Measurements from ENCODE around the gene TSC2.

TSC2 gene

DNA sequence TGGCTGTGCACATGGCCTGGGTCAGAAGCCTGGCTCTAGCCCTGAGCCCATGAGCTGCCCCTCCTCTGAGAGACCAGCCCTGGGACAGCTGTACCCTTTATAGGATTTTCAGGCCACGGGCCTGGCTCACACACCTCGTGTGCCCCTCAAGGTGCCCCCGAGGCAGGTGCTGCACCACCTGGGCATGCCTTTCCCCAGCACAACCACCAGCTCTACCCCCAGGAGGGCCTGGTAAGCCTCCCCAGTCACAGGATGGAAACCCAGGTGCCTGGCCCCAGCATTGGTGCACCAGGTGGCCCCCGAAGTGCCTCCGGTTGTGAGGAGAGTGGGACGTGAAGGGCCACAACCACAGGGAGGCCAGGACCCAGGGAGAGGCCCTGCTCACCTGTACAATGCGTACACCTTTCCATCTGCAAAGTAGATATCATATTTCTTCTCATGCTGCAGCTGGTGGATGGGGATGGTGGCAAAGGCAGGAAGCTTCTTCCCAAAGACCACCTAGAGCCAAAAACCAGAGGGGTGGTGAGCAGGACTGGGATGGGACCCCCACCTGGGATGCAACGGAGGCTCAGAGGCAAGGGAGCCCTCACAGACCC is 44.5 kb upstream of the TSC2 start:
- H3K9me3 ChIP-seq (replicated peaks in 1 of 11): no peaks in the 10 kb centered on the region
- peak overlapping the region in 1 of 11 experiments; percentile 22; a peak in 2 of 22 replicates for H3K27ac ChIP-seq
- no peaks in the 10 kb centered on the region for H3K27me3 ChIP-seq
- TF ChIP-seq Cebpa-rat (IDR thresholded peaks at IDR 0.05): no peak
- peaks cover 52 to 91% (median 74%) of the 10 kb centered on the region in 11 experiments for H3K36me3 ChIP-seq
- no peak overlapping the region for H3K4me3 ChIP-seq
- H3K9ac ChIP-seq: peak overlapping the region in 7 of 11 experiments; percentile 5 to 45 (median 33); a peak in 5 of 22 replicates
- peaks cover 58 to 100% (median 96%) of the 10 kb centered on the region in 11 experiments for H4K20me1 ChIP-seq
- H3K4me2 ChIP-seq: peak overlapping the region in 2 of 11 experiments; percentile 16 to 97; a peak in 1 of 22 replicates
- peaks cover 45 to 52% (median 49%) of the 10 kb centered on the region in 10 experiments for H3K4me1 ChIP-seq

DNA sequence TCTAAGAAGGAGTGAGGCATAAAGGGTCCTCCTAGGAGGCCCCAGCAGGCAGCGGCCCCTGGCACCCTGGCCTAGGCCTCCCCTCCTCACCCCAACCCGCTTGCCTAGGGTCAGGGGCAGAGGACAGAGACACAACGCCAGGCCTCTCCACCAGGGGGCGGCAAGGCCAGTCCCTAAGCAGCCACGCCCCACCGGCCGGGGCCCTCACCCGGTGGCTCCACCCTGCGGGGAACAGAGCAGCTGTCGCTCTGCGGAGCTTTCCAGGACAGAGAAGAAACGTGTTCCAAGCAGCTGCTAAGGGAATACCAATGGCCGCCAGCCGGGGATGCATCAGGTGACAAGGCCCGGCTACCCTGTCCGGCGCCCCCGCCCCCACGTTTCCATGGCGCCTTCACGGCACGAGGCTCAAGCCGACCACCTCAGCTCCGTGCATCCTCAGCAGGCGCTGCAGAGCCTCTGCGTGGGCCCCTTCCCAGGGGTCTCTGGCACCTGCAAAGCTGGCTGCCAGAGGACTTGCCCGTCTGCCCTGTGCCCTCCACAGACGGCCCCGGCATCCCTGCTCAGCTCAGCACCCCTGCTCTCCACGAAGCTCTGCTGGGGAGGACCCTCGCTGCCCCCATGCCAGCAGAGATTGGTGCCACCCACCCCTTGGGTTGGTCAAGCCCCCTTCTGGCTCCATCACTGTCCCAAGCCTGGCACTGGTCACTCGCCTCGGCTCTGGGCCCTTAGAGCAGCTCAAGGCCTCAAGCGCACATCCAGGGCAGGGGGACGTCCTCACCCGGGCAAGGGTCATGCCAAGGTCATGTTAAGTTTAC is 43.8 kb upstream of the TSC2 start:
- Histone ChIP-seq H3K4me2 (peak overlapping the region; percentile 94 to 100 (median 98)), H3K27ac (peak overlapping the region in 6 of 11 experiments; percentile 4 to 94 (median 34); a peak in 8 of 22 replicates), H3K36me3 (peaks cover 45 to 84% (median 67%) of the 10 kb centered on the region in 11 experiments)

DNA sequence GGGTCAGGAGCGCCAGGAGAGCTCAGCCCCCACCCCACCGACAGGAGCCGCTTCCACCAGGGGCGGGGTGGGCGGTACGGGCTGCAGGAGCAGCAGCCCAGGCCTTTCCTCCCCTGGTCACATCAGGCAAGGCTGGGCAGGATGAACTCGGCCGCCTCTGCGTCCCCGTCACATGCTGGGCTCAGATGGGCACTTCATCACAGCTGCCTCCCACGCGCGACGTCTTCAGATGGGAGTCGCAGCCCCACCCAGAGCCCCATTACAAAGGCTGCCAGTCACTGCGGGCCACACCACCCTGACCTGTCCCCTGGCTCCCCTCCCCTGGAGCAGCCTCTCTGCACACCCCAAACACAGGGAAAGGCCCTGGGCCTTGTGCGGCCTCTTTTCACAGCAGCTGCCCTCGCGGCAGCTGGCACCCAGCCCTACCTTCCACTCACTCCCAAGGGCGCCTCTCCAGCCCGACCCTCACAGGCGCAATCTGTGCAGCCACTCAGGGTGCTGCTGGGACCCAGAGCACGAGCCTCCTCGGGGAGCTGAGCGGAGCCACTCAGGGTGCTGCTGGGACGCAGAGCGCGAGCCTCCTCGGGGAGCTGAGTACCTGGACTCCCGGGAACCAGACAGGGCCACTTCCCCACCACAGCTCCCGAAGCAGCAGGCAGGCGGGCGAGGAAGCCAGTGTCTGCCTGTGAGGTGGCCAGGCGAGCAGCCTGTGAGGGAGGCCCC is 42.8 kb upstream of the TSC2 start:
- peak overlapping the region; percentile 94 to 100 (median 98) for H3K4me2 ChIP-seq
- H3K27ac ChIP-seq: peak overlapping the region in 9 of 11 experiments; percentile 5 to 94 (median 43); a peak in 15 of 22 replicates
- no peak for TF ChIP-seq Cebpa-rat (IDR thresholded peaks at IDR 0.05)
- H4K20me1 ChIP-seq: peaks cover 61 to 95% (median 92%) of the 10 kb centered on the region in 11 experiments
- H3K4me3 ChIP-seq: peak overlapping the region in 7 of 10 experiments; percentile 19 to 55 (median 31); a peak in 10 of 20 replicates
- H3K36me3 ChIP-seq: peaks cover 36 to 74% (median 58%) of the 10 kb centered on the region in 11 experiments
- H3K27me3 ChIP-seq: no peaks in the 10 kb centered on the region
- peaks cover 49 to 55% (median 53%) of the 10 kb centered on the region in 10 experiments for H3K4me1 ChIP-seq
- no peaks in the 10 kb centered on the region for H3K9me3 ChIP-seq (replicated peaks in 1 of 11)
- H3K9ac ChIP-seq: peak overlapping the region; percentile 28 to 99 (median 95)

More for the DNA sequence above, 43.8 kb upstream of the TSC2 start:
- TF ChIP-seq Cebpa-rat (IDR thresholded peaks at IDR 0.05): no peak
- Histone ChIP-seq H3K27me3 (no peaks in the 10 kb centered on the region), H3K4me3 (peak overlapping the region in 1 of 10 experiments; percentile 31; a peak in 2 of 20 replicates), H4K20me1 (peaks cover 61 to 100% (median 98%) of the 10 kb centered on the region in 11 experiments), H3K4me1 (peaks cover 49 to 55% (median 53%) of the 10 kb centered on the region in 10 experiments), H3K9ac (peak overlapping the region; percentile 1 to 99 (median 94); a peak in 17 of 22 replicates), H3K9me3 (replicated peaks in 1 of 11) (no peaks in the 10 kb centered on the region)

DNA sequence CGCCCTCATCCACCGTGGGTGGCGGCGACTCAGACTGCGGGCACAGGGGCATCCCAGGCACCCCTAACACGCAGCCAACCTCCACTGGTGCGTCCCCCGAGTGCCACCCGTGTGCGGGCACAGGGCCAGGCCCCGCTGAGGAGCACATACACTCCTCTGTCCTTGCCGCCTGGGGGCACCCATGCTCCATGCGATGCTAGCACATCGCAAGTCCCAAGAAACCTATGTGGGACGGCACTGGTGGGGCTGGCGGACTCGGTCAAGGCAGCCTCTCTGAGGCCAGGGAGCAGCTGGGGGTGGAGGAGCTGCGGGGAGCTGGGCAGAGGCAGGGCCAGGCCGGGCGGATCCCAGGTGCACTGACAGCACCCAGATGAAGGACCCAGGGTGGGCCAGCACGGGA is 42.1 kb upstream of the TSC2 start:
- H3K27ac ChIP-seq: peak overlapping the region in 9 of 11 experiments; percentile 5 to 94 (median 43); a peak in 15 of 22 replicates
- peaks cover 56 to 62% (median 60%) of the 10 kb centered on the region in 10 experiments for H3K4me1 ChIP-seq
- peak overlapping the region in 7 of 10 experiments; percentile 19 to 55 (median 29); a peak in 11 of 20 replicates for H3K4me3 ChIP-seq
- H3K27me3 ChIP-seq: no peaks in the 10 kb centered on the region
- peak overlapping the region; percentile 94 to 100 (median 98) for H3K4me2 ChIP-seq
- H3K9me3 ChIP-seq (replicated peaks in 1 of 11): no peaks in the 10 kb centered on the region
- TF ChIP-seq Cebpa-rat (IDR thresholded peaks at IDR 0.05): no peak
- H3K9ac ChIP-seq: peak overlapping the region; percentile 28 to 99 (median 95)
- peaks cover 61 to 88% (median 85%) of the 10 kb centered on the region in 11 experiments for H4K20me1 ChIP-seq
- H3K36me3 ChIP-seq: peaks cover 29 to 68% (median 51%) of the 10 kb centered on the region in 11 experiments

DNA sequence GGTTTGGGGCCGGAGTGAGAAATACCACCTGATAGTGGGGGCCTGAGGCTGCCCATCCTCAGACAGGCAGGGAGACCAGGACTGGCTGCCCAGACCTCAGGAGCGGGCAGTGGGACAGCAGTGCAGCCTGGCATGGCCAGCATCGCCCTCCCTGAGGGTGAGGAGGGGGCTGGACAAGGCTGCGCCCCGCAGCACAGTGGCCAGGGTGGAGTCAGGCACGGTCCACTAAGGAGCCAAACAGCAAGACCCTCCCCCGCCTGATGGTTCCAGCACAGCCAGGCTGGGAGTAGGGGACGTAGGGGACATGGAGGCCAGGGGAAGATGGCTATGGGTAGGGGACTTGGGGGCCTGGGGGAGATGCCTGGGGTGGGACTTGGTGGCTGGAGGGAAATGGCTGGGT is 41.5 kb upstream of the TSC2 start:
- Histone ChIP-seq H3K4me1 (peaks cover 59 to 69% (median 64%) of the 10 kb centered on the region in 10 experiments), H3K9ac (peak overlapping the region; percentile 52 to 99 (median 95); a peak in 20 of 22 replicates), H3K27me3 (no peaks in the 10 kb centered on the region), H3K4me3 (peak overlapping the region in 5 of 10 experiments; percentile 19 to 55 (median 29); a peak in 5 of 20 replicates), H3K4me2 (peak overlapping the region; percentile 94 to 100 (median 98)), H4K20me1 (peaks cover 61 to 81% (median 80%) of the 10 kb centered on the region in 11 experiments), H3K36me3 (peaks cover 22 to 61% (median 44%) of the 10 kb centered on the region in 11 experiments), H3K27ac (peak overlapping the region in 8 of 11 experiments; percentile 23 to 97 (median 88); a peak in 11 of 22 replicates), H3K9me3 (replicated peaks in 1 of 11) (no peaks in the 10 kb centered on the region)
- no peak for TF ChIP-seq Cebpa-rat (IDR thresholded peaks at IDR 0.05)

DNA sequence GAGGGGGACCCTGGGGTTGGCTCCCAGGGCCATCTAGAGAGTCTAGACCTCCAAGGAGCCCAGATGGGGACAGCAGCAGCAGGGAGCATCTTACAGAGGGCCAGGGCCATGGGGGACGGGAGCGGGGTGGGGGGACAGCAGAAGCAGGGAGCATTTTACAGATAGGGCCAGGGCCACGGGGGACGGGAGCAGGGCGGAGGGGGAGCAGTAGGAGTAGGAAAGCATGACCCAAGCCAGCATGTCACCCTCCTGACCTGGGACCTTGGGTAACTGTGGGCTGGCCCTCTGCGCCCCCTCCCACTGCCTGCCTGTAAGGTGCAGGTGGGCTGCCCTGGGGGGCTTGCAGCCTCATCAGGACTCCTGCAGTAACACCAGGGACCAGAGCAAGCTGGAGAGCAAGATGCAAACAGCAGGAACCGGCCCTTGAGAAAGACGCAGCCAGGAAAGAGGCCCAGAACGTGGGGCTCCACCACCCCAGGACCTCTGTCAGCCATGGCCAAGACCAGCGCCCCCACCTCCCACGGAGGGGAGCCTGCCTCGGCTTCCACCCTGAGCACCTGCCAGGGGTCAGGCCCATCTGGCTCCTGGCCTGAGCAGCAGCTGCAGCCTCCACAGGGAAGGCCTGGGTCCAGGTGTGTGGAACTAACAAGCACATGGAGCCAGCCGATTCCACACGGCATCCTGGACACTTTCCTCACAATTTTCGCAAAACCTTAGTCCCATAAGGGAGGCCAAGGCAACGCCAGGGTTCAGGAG is 40.5 kb upstream of the TSC2 start:
- H4K20me1 ChIP-seq: peaks cover 56 to 72% (median 70%) of the 10 kb centered on the region in 11 experiments
- no peaks in the 10 kb centered on the region for H3K9me3 ChIP-seq (replicated peaks in 1 of 11)
- H3K4me1 ChIP-seq: peaks cover 59 to 77% (median 64%) of the 10 kb centered on the region in 10 experiments
- H3K4me3 ChIP-seq: peak overlapping the region; percentile 81 to 100 (median 96)
- no peak for TF ChIP-seq Cebpa-rat (IDR thresholded peaks at IDR 0.05)
- peak overlapping the region; percentile 86 to 99 (median 97) for H3K9ac ChIP-seq
- peaks cover 13 to 51% (median 35%) of the 10 kb centered on the region in 11 experiments for H3K36me3 ChIP-seq
- peak overlapping the region; percentile 32 to 97 (median 94); a peak in 19 of 22 replicates for H3K27ac ChIP-seq
- H3K4me2 ChIP-seq: peak overlapping the region; percentile 94 to 100 (median 98)
- H3K27me3 ChIP-seq: no peaks in the 10 kb centered on the region

DNA sequence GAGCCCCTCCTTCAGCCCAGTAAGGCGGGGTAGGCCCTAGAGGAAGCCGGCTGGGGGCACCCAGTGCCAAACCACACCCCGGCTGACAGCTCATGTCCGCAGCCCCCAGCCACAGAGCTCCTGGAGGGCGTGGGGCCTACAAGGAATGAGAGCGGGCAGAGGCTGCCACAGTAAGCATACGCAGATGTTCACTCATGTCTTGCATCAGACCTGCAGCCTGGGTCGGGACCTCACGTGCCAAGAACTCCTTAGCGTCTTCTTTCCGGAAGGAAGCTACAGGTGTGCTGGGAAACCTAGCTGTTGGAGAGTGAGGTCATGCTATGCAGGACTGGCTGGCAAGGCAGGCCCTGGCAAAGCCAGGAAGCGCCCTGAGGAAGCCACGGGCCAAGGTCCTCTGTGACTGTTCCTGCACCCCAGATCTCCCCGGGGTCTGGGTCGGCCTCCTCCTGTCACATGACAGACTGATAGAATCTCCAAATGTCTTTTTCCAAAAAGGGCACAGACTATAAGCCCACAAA is 39.7 kb upstream of the TSC2 start:
- Histone ChIP-seq H3K4me1 (peaks cover 59 to 77% (median 64%) of the 10 kb centered on the region in 10 experiments), H3K27me3 (no peaks in the 10 kb centered on the region), H4K20me1 (peaks cover 55 to 64% (median 62%) of the 10 kb centered on the region in 11 experiments), H3K4me3 (peak overlapping the region; percentile 81 to 100 (median 96)), H3K27ac (peak overlapping the region; percentile 32 to 97 (median 94); a peak in 19 of 22 replicates), H3K9ac (peak overlapping the region; percentile 86 to 99 (median 97)), H3K9me3 (replicated peaks in 1 of 11) (no peaks in the 10 kb centered on the region), H3K4me2 (peak overlapping the region; percentile 94 to 100 (median 98)), H3K36me3 (peaks cover 5 to 43% (median 27%) of the 10 kb centered on the region in 11 experiments)
- TF ChIP-seq Cebpa-rat (IDR thresholded peaks at IDR 0.05): no peak
